Measurements from ENCODE around the gene ATG7.
"Not testable (repeated sequence)": the region's sequence is repeated elsewhere in the genome, so short reads cannot be mapped to it uniquely, and the experiment has no call there.

ATG7 gene

DNA sequence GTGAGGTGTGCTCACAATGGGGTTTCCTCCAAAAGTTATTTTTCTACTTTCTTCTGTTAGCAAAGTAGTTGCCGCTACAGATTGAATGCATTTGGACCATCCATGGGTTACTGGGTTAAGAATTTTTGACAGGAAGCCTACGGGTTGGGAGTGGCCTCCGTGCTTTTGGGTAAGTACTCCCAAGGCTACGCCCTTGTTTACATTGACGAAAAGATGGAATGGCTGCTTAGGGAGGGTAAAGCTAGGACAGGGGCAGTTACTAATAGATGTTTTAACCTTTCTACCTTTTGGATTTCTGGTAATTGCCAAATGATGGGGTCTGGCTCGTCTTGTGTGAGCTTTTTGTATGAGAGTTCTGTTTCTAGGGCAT lies 20.4 kb upstream of the ATG7 start:
- H3K27me3 ChIP-seq (ENCODE audit: low read length): no peaks in the 10 kb centered on the region
- no peaks in the 10 kb centered on the region for H4K20me1 ChIP-seq (ENCODE audit: low read depth, low read length)
- H3K4me2 ChIP-seq (ENCODE audit: low read depth, low read length, poor library complexity, severe bottlenecking): no peak overlapping the region
- H3K79me2 ChIP-seq (ENCODE audit: insufficient read depth, low read length): no peaks in the 10 kb centered on the region
- H3F3A ChIP-seq (ENCODE audit: insufficient read depth): no peaks in the 10 kb centered on the region
- H3K9me2 ChIP-seq (replicated peaks; ENCODE audit: insufficient read depth, low read length): no peaks in the 10 kb centered on the region
- no peak overlapping the region for H3K4me3 ChIP-seq (ENCODE audit: insufficient read depth, low read length, poor library complexity, severe bottlenecking)
- H3K27ac ChIP-seq (ENCODE audit: low read depth, low read length): no peak overlapping the region
- no peaks in the 10 kb centered on the region for H3K9me3 ChIP-seq (ENCODE audit: insufficient read depth, low read length)
- H2AFZ ChIP-seq (ENCODE audit: low read depth, low read length, severe bottlenecking): no peak overlapping the region
- TF ChIP-seq EZH2phosphoT487 (conservative IDR thresholded peaks at IDR 0.05; ENCODE audit: low read length): no peak
- TF ChIP-seq, protein P1, sequence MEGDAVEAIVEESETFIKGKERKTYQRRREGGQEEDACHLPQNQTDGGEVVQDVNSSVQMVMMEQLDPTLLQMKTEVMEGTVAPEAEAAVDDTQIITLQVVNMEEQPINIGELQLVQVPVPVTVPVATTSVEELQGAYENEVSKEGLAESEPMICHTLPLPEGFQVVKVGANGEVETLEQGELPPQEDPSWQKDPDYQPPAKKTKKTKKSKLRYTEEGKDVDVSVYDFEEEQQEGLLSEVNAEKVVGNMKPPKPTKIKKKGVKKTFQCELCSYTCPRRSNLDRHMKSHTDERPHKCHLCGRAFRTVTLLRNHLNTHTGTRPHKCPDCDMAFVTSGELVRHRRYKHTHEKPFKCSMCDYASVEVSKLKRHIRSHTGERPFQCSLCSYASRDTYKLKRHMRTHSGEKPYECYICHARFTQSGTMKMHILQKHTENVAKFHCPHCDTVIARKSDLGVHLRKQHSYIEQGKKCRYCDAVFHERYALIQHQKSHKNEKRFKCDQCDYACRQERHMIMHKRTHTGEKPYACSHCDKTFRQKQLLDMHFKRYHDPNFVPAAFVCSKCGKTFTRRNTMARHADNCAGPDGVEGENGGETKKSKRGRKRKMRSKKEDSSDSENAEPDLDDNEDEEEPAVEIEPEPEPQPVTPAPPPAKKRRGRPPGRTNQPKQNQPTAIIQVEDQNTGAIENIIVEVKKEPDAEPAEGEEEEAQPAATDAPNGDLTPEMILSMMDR (IDR thresholded peaks at IDR 0.05; ENCODE audit: insufficient read depth, low read length, poor library complexity, severe bottlenecking): no peak
- no peak overlapping the region for H3K9ac ChIP-seq (ENCODE audit: low read length)
- no peaks in the 10 kb centered on the region for H3K36me3 ChIP-seq (ENCODE audit: low read length)

DNA sequence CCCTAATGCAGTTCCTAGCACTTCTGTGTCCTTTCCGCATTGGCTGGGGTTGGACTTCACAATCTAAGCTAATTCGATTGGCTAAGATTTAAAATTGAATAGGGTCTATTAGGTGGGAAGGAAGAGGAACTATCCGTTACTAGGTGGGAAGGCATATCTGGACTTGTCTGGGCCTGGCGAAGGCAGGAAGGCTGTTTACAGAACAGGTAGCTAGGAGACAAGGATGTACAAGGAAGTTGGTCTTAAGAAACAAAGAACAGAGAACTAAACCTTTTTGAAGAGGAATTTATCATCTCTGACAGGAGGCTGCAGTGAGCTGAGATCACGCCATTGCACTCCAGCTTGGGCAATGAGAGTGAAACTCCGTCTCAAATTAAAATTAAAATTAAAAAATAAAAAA lies 17.3 kb upstream of the ATG7 start:
- no peak overlapping the region for H3K27ac ChIP-seq (ENCODE audit: low read depth, low read length)
- no peak overlapping the region for H3K9ac ChIP-seq (ENCODE audit: low read length)
- TF ChIP-seq, protein P1 (IDR thresholded peaks at IDR 0.05; ENCODE audit: insufficient read depth, low read length, poor library complexity, severe bottlenecking): no peak
- TF ChIP-seq EZH2phosphoT487 (conservative IDR thresholded peaks at IDR 0.05; ENCODE audit: low read length): no peak
- H3K27me3 ChIP-seq (ENCODE audit: low read length): no peaks in the 10 kb centered on the region
- no peaks in the 10 kb centered on the region for H3K36me3 ChIP-seq (ENCODE audit: low read length)
- H2AFZ ChIP-seq (ENCODE audit: low read depth, low read length, severe bottlenecking): no peak overlapping the region
- no peak overlapping the region for H3K4me2 ChIP-seq (ENCODE audit: low read depth, low read length, poor library complexity, severe bottlenecking)
- H3K4me3 ChIP-seq (ENCODE audit: insufficient read depth, low read length, poor library complexity, severe bottlenecking): no peak overlapping the region
- no peaks in the 10 kb centered on the region for H3F3A ChIP-seq (ENCODE audit: insufficient read depth)
- no peaks in the 10 kb centered on the region for H3K9me3 ChIP-seq (ENCODE audit: insufficient read depth, low read length)
- H4K20me1 ChIP-seq (ENCODE audit: low read depth, low read length): no peaks in the 10 kb centered on the region
- no peaks in the 10 kb centered on the region for H3K79me2 ChIP-seq (ENCODE audit: insufficient read depth, low read length)
- H3K9me2 ChIP-seq (replicated peaks; ENCODE audit: insufficient read depth, low read length): no peaks in the 10 kb centered on the region

DNA sequence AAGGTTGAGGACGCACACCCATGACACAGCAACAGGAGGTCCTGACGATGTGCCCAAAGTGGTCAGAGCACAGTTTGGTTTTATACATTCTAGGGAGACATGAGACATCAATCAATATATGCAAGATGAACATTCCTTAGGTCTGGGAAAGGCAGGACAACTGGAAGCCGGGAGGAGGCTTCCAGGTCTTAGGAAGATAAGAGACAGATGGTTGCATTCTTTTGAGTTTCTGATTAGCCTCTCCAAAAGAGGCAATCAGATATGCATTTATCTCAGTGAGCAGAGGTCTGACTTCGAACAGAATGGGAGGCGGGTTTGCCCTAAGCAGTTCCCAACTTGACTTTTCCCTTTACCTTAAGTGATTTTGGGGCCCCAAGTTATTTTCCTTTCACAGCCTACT lies 16.7 kb upstream of the ATG7 start:
- not testable (repeated sequence) for H3K9ac ChIP-seq (ENCODE audit: low read length); H3K79me2 ChIP-seq (ENCODE audit: insufficient read depth, low read length); H2AFZ ChIP-seq (ENCODE audit: low read depth, low read length, severe bottlenecking); H3K27ac ChIP-seq (ENCODE audit: low read depth, low read length); H3K9me2 ChIP-seq (replicated peaks; ENCODE audit: insufficient read depth, low read length); H3K27me3 ChIP-seq (ENCODE audit: low read length); H3K9me3 ChIP-seq (ENCODE audit: insufficient read depth, low read length); H3K4me2 ChIP-seq (ENCODE audit: low read depth, low read length, poor library complexity, severe bottlenecking); H3K4me3 ChIP-seq (ENCODE audit: insufficient read depth, low read length, poor library complexity, severe bottlenecking); H3K36me3 ChIP-seq (ENCODE audit: low read length); H4K20me1 ChIP-seq (ENCODE audit: low read depth, low read length); H3F3A ChIP-seq (ENCODE audit: insufficient read depth)

DNA sequence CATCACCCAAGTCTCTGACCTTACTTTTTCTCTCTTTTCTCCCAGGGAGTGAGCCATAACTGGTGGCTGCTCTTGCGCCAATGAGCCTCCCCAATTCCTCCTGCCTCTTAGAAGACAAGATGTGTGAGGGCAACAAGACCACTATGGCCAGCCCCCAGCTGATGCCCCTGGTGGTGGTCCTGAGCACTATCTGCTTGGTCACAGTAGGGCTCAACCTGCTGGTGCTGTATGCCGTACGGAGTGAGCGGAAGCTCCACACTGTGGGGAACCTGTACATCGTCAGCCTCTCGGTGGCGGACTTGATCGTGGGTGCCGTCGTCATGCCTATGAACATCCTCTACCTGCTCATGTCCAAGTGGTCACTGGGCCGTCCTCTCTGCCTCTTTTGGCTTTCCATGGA lies 13.2 kb upstream of the ATG7 start:
- H3K9ac ChIP-seq (ENCODE audit: low read length): no peak overlapping the region
- H3K9me2 ChIP-seq (replicated peaks; ENCODE audit: insufficient read depth, low read length): no peaks in the 10 kb centered on the region
- no peak overlapping the region for H2AFZ ChIP-seq (ENCODE audit: low read depth, low read length, severe bottlenecking)
- no peaks in the 10 kb centered on the region for H3K9me3 ChIP-seq (ENCODE audit: insufficient read depth, low read length)
- no peaks in the 10 kb centered on the region for H3K27me3 ChIP-seq (ENCODE audit: low read length)
- no peak overlapping the region for H3K27ac ChIP-seq (ENCODE audit: low read depth, low read length)
- no peaks in the 10 kb centered on the region for H3K79me2 ChIP-seq (ENCODE audit: insufficient read depth, low read length)
- no peaks in the 10 kb centered on the region for H4K20me1 ChIP-seq (ENCODE audit: low read depth, low read length)
- TF ChIP-seq, protein P1 (IDR thresholded peaks at IDR 0.05; ENCODE audit: insufficient read depth, low read length, poor library complexity, severe bottlenecking): no peak
- TF ChIP-seq EZH2phosphoT487 (conservative IDR thresholded peaks at IDR 0.05; ENCODE audit: low read length): no peak
- no peaks in the 10 kb centered on the region for H3K36me3 ChIP-seq (ENCODE audit: low read length)
- no peak overlapping the region for H3K4me2 ChIP-seq (ENCODE audit: low read depth, low read length, poor library complexity, severe bottlenecking)
- no peaks in the 10 kb centered on the region for H3F3A ChIP-seq (ENCODE audit: insufficient read depth)
- H3K4me3 ChIP-seq (ENCODE audit: insufficient read depth, low read length, poor library complexity, severe bottlenecking): no peak overlapping the region

Measured in SU-DHL-6 (cell line).